Neural progenitor cell (in vitro differentiated cells): Measurements from ENCODE around the gene CTDNEP1.

Source experiments
- EZH2 ChIP-seq: fragments of 200-600 bp; sonication (generic); IDR thresholded peaks from 2 replicates; pipeline ENCODE4 v1.6.1; 2017; ENCODE audit warnings: antibody characterized with exemption, mild to moderate bottlenecking, moderate library complexity
- EZH2phosphoT487 ChIP-seq: fragments of 200-600 bp; sonication (generic); IDR thresholded peaks from 2 replicates; pipeline ENCODE4 v1.6.1; 2017; ENCODE audit warnings: antibody characterized with exemption
- TF ChIP-seq, protein P1 (sequence below): fragments of 200-600 bp; sonication (generic); IDR thresholded peaks from 2 replicates; pipeline ENCODE4 v1.5.1; 2017; ENCODE audit warnings: antibody characterized with exemption, mild to moderate bottlenecking

- TF ChIP-seq, protein P1, sequence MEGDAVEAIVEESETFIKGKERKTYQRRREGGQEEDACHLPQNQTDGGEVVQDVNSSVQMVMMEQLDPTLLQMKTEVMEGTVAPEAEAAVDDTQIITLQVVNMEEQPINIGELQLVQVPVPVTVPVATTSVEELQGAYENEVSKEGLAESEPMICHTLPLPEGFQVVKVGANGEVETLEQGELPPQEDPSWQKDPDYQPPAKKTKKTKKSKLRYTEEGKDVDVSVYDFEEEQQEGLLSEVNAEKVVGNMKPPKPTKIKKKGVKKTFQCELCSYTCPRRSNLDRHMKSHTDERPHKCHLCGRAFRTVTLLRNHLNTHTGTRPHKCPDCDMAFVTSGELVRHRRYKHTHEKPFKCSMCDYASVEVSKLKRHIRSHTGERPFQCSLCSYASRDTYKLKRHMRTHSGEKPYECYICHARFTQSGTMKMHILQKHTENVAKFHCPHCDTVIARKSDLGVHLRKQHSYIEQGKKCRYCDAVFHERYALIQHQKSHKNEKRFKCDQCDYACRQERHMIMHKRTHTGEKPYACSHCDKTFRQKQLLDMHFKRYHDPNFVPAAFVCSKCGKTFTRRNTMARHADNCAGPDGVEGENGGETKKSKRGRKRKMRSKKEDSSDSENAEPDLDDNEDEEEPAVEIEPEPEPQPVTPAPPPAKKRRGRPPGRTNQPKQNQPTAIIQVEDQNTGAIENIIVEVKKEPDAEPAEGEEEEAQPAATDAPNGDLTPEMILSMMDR = no peak
- TF ChIP-seq EZH2phosphoT487 (no peak), EZH2 (no peak)
These were observed 22.6 kb downstream of the CTDNEP1 start for GRCh38 chr17:7228920-7229319.
